ENCODE data around the gene ZNRF1. TPM values are rescaled to one million over a fixed set of nuclear protein-coding genes. Genes with fewer than 3 reads are reported as not detected.
A peak's percentile ranks its signal among the peaks of the same experiment; 100 is the strongest.
"Not testable (repeated sequence)": the region's sequence is repeated elsewhere in the genome, so short reads cannot be mapped to it uniquely, and the experiment has no call there.

Gene ZNRF1
- total and polyA plus RNA-seq, 2 of the 13 experiments (the other 11 are each of a cell fraction or from before 2014, with no cell fraction given), result 43.9 to 58.7 TPM

DNA sequence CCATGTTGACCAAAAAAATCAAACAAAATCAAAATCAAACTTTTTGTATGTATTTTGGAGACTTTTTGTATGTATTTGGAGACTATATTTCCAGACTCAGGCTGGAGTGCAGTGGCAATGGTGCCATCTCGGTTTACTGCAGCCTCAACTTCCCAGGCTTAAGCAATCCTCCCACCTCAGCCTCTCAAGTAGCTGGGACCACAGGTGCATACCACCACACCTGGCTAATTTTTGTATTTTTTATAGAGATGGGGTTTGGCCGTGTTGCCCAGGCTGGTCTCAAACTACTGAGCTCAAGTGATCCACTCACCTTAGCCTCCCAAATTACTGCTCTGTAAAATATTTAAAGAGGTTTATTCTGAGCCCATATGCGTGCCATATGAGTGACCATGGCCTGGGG, 9.0 kb upstream of the ZNRF1 start:
- H2AFZ ChIP-seq (ENCODE audit: low read length); H3K36me3 ChIP-seq (replicated peaks in 1 of 2; ENCODE audit: control insufficient read depth in 1 of 2, insufficient read depth in 2 of 2, low read length in 2 of 2); H3K79me2 ChIP-seq (ENCODE audit: insufficient read depth, low read length); H3K4me2 ChIP-seq (ENCODE audit: low read depth, low read length); BruUV-seq (replicated peaks); H3K4me3 ChIP-seq (replicated peaks in 1 of 3; ENCODE audit: insufficient read depth in 1 of 3, low read depth in 2 of 3, low read length in 3 of 3); FAIRE-seq; POLR2A ChIA-PET; DNase-seq (ENCODE audit: low spot score); ATAC-seq; H3K27me3 ChIP-seq (ENCODE audit: control insufficient read depth in 1 of 2, insufficient read depth in 2 of 2, low read length in 2 of 2); CTCF ChIA-PET (ENCODE audit: low intra/inter-chr PET ratio, low total read pairs); H4K20me1 ChIP-seq (ENCODE audit: insufficient read depth, low read length); H3K9me3 ChIP-seq (ENCODE audit: low read length): not testable (repeated sequence)
- Histone ChIP-seq H3K27ac (ENCODE audit: extremely low read length, insufficient read depth, low read length) (peak overlapping the region; percentile 98), H3K9ac (ENCODE audit: insufficient read depth, low read depth, low read length) (peak overlapping the region; percentile 16; the same call in 1 of the 2 replicates), H3K4me1 (ENCODE audit: insufficient read depth, low read length) (peaks cover 95% of the 10 kb centered on the region)
- in situ Hi-C loops (cut with HindIII; ENCODE audit: extremely low pct_ligation_motif_present, low pct_unique_long_range_greater_than_20kb), result loop anchor here (10.0 kb wide), 1 partner anchor 115 kb away; no protein-coding TSS in a partner anchor
- intact Hi-C loops (cut with micrococcal nuclease; ENCODE audit: unreplicated experiment), result loop anchor here (2.0 kb wide), 1 partner anchor 81 kb away; no protein-coding TSS in a partner anchor
- TF ChIP-seq ZNF33A (CRISPR knock-in tag; IDR thresholded peaks at IDR 0.05; ENCODE audit: borderline replicate concordance) (peak; percentile 71; the same call in 1 of the 2 replicates), ZNF460 (CRISPR knock-in tag; IDR thresholded peaks at IDR 0.05; ENCODE audit: borderline replicate concordance) (peak; percentile 53; the same call in 1 of the 2 replicates)
- 92% methylated on average over 3 of the region's 3 CpGs for WGBS (ENCODE audit: low lambda C conversion rate)

DNA sequence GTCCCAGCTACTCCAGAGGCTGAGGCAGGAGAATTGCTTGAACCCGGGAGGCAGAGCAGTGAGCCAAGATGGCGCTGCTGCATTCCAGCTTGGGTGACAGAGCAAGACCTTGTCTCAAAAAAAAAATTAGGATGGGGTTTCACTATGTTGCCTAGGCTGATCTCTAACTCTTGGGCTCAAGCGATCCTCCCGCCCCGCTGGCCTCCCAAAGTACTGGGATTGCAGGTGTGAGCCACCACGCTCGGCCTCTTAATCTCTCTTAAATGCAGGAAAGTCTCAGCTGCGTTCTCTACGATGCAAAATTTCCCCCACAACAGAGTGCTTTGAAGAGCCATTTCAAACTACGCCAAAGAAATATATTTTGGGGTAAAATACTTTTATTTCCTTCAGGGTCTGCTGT, 8.0 kb upstream of the ZNRF1 start:
- Histone ChIP-seq H3K4me3 (replicated peaks in 1 of 3; ENCODE audit: insufficient read depth in 1 of 3, low read depth in 2 of 3, low read length in 3 of 3) (peak overlapping the region in 2 of 3 experiments; percentile 19 to 27; a peak in 1 of 6 replicates), H3K9me3 (ENCODE audit: low read length) (no peaks in the 10 kb centered on the region), H3K4me1 (ENCODE audit: insufficient read depth, low read length) (peaks cover 98% of the 10 kb centered on the region), H3K27ac (ENCODE audit: extremely low read length, insufficient read depth, low read length) (peak overlapping the region; percentile 98), H3K27me3 (ENCODE audit: control insufficient read depth in 1 of 2, insufficient read depth in 2 of 2, low read length in 2 of 2) (no peaks in the 10 kb centered on the region), H2AFZ (ENCODE audit: low read length) (no peak overlapping the region), H3K36me3 (replicated peaks in 1 of 2; ENCODE audit: control insufficient read depth in 1 of 2, insufficient read depth in 2 of 2, low read length in 2 of 2) (no peaks in the 10 kb centered on the region), H3K9ac (ENCODE audit: insufficient read depth, low read depth, low read length) (peak overlapping the region; percentile 86), H4K20me1 (ENCODE audit: insufficient read depth, low read length) (no peaks in the 10 kb centered on the region), H3K79me2 (ENCODE audit: insufficient read depth, low read length) (no peaks in the 10 kb centered on the region), H3K4me2 (ENCODE audit: low read depth, low read length) (peak overlapping the region; percentile 98)
- BruUV-seq (replicated peaks), result no TSS peak
- intact Hi-C loops (cut with micrococcal nuclease; ENCODE audit: unreplicated experiment), result loop anchor here (2.0 kb wide), 1 partner anchor 80 kb away; no protein-coding TSS in a partner anchor
- POLR2A ChIA-PET, result interaction anchor here (1.2 to 2.8 kb wide), 3 partner anchors 12 to 126 kb away, joined by 4 to 13 read pairs (median 8); partner anchors contain the start of gene LDHD
- CTCF ChIA-PET (ENCODE audit: low intra/inter-chr PET ratio, low total read pairs), result no interaction called here
- in situ Hi-C loops (cut with HindIII; ENCODE audit: extremely low pct_ligation_motif_present, low pct_unique_long_range_greater_than_20kb), result loop anchor here (10.0 kb wide), 1 partner anchor 114 kb away; no protein-coding TSS in a partner anchor
- DNase-seq (ENCODE audit: low spot score), result no peak
- FAIRE-seq, result no peak
- 88% methylated on average over 10 of the region's 10 CpGs for WGBS (ENCODE audit: low lambda C conversion rate)
- ATAC-seq, result no peak
- TF ChIP-seq, protein P1, sequence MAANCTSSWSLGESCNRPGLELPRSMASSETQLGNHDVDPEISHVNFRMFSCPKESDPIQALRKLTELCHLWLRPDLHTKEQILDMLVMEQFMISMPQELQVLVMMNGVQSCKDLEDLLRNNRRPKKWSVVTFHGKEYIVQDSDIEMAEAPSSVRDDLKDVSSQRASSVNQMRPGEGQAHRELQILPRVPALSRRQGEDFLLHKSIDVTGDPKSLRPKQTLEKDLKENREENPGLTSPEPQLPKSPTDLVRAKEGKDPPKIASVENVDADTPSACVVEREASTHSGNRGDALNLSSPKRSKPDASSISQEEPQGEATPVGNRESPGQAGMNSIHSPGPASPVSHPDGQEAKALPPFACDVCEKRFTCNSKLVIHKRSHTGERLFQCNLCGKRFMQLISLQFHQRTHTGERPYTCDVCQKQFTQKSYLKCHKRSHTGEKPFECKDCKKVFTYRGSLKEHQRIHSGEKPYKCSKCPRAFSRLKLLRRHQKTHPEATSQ (CRISPR knock-in tag; IDR thresholded peaks at IDR 0.05; ENCODE audit: borderline replicate concordance), result peak; percentile 11; the same call in 1 of the 2 replicates
- TF ChIP-seq ZNF460 (CRISPR knock-in tag; IDR thresholded peaks at IDR 0.05; ENCODE audit: borderline replicate concordance) (peak; percentile 87; the same call in 1 of the 2 replicates), ZNF761 (CRISPR knock-in tag; conservative IDR thresholded peaks at IDR 0.05) (0 out of 2 replicates have a peak, but pooled peaks have one; percentile 14), RBFOX2 (IDR thresholded peaks at IDR 0.05; ENCODE audit: low read depth, low read length) (no peak)
- TF ChIP-seq, protein P2, sequence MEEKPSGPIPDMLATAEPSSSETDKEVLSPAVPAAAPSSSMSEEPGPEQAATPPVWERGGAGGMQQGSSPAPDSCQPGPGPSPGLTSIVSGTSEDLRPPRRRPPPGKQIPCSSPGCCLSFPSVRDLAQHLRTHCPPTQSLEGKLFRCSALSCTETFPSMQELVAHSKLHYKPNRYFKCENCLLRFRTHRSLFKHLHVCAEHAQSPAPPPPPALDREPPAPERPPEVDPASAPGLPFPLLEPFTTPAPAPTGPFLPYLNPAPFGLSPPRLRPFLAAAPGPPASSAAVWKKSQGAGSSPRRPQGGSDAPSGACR (CRISPR knock-in tag; IDR thresholded peaks at IDR 0.05), result 0 out of 2 replicates have a peak, but pooled peaks have one; percentile 15
- TF ChIP-seq, protein P3, sequence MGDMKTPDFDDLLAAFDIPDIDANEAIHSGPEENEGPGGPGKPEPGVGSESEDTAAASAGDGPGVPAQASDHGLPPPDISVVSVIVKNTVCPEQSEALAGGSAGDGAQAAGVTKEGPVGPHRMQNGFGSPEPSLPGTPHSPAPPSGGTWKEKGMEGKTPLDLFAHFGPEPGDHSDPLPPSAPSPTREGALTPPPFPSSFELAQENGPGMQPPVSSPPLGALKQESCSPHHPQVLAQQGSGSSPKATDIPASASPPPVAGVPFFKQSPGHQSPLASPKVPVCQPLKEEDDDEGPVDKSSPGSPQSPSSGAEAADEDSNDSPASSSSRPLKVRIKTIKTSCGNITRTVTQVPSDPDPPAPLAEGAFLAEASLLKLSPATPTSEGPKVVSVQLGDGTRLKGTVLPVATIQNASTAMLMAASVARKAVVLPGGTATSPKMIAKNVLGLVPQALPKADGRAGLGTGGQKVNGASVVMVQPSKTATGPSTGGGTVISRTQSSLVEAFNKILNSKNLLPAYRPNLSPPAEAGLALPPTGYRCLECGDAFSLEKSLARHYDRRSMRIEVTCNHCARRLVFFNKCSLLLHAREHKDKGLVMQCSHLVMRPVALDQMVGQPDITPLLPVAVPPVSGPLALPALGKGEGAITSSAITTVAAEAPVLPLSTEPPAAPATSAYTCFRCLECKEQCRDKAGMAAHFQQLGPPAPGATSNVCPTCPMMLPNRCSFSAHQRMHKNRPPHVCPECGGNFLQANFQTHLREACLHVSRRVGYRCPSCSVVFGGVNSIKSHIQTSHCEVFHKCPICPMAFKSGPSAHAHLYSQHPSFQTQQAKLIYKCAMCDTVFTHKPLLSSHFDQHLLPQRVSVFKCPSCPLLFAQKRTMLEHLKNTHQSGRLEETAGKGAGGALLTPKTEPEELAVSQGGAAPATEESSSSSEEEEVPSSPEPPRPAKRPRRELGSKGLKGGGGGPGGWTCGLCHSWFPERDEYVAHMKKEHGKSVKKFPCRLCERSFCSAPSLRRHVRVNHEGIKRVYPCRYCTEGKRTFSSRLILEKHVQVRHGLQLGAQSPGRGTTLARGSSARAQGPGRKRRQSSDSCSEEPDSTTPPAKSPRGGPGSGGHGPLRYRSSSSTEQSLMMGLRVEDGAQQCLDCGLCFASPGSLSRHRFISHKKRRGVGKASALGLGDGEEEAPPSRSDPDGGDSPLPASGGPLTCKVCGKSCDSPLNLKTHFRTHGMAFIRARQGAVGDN (CRISPR knock-in tag; IDR thresholded peaks at IDR 0.05), result peak; percentile 59

Measured in HepG2 (cell line).